Activated naive CD4-positive, alpha-beta T cell treated with Interleukin-2 at 50 U/mL for 16 hours (primary cell): ENCODE data around the gene PODN.

ENCODE experiments used
- DNase-seq: peaks from one replicate; pipeline ENCODE4 v3.0.0-alpha.2; 2020

The PODN gene

GRCh38 chr1:53075761-53076163, 13.7 kb downstream of the PODN start:
- no peak for DNase-seq

GRCh38 chr1:53076165-53076564, 14.2 kb downstream of the PODN start:
- DNase-seq, result no peak

GRCh38 chr1:53076721-53077598, 14.9 kb downstream of the PODN start:
- no peak for DNase-seq

- DNase-seq, result no peak
These were observed 15.6 kb downstream of the PODN start for GRCh38 chr1:53077599-53077965.

GRCh38 chr1:53078333-53079101, 16.5 kb downstream of the PODN start:
- DNase-seq, result no peak

- no peak for DNase-seq
These were observed 17.2 kb downstream of the PODN start for GRCh38 chr1:53079251-53079650.

- DNase-seq, result no peak
These were observed 18.0 kb downstream of the PODN start for GRCh38 chr1:53080041-53080440.

GRCh38 chr1:53080769-53081168, 18.8 kb downstream of the PODN start:
- no peak for DNase-seq

GRCh38 chr1:53081384-53082066, 19.5 kb downstream of the PODN start:
- DNase-seq, result no peak

GRCh38 chr1:53082826-53083455, 20.9 kb downstream of the PODN start:
- no peak for DNase-seq

GRCh38 chr1:53083636-53084588, 21.9 kb downstream of the PODN start:
- DNase-seq, result no peak

GRCh38 chr1:53084589-53084971, 22.6 kb downstream of the PODN start:
- no peak for DNase-seq

- DNase-seq, result no peak
These were observed 23.4 kb downstream of the PODN start for GRCh38 chr1:53085405-53085804.

GRCh38 chr1:53086491-53087070, 24.6 kb downstream of the PODN start:
- no peak for DNase-seq

- DNase-seq, result no peak
These were observed 25.6 kb downstream of the PODN start for GRCh38 chr1:53087332-53088285.

- no peak for DNase-seq
These were observed 26.7 kb downstream of the PODN start for GRCh38 chr1:53088616-53089300.

- DNase-seq, result no peak
These were observed 27.6 kb downstream of the PODN start for GRCh38 chr1:53089478-53090226.

- no peak for DNase-seq
These were observed 28.5 kb downstream of the PODN start for GRCh38 chr1:53090227-53091147.
